Psoas muscle (tissue), 8 donors: ENCODE results near the gene CHD2. TPM values are rescaled to one million over a fixed set of nuclear protein-coding genes. Genes with fewer than 3 reads are reported as not detected.
A peak's percentile ranks its signal among the peaks of the same experiment; 100 is the strongest.

ENCODE experiments used
- ATAC-seq, 4 donors: fragments of 200-7000 bp; cut with Tn5 transposase; one replicate each; pipeline ENCODE4 v1.9.1; 2020; ENCODE audit warnings: moderate library complexity in 3 of 4, mild to moderate bottlenecking in 2 of 4
- DNase-seq, 2 donors: peaks; one replicate each; pipeline ENCODE4 v3.0.0-alpha.2; 2020
- H3K27ac ChIP-seq: fragments of 200-600 bp; one replicate; pipeline ENCODE4 v1.8.0; 2022
- H3K27me3 ChIP-seq, 3 donors: fragments of 200-600 bp in 1 of 3; one replicate each; pipeline versions ENCODE4 v1.6.1 to v1.8.0; 2013 to 2022; ENCODE audit warnings: low read length in 2 of 3, mild to moderate bottlenecking in 2 of 3, moderate library complexity in 1 of 3; ENCODE audit not compliant: insufficient read depth in 3 of 3
- H3K36me3 ChIP-seq, 2 donors: fragments of 200-600 bp in 1 of 2; one replicate each; pipeline versions ENCODE4 v1.6.1 to v1.8.0; 2013 to 2022; ENCODE audit warnings: low read depth in 1 of 2, mild to moderate bottlenecking in 1 of 2, moderate library complexity in 1 of 2; ENCODE audit not compliant: insufficient read depth in 1 of 2
- H3K4me1 ChIP-seq: fragments of 200-600 bp; one replicate; pipeline ENCODE4 v1.8.0; 2022
- H3K4me3 ChIP-seq: fragments of 200-600 bp; one replicate; pipeline ENCODE4 v1.8.0; 2022; ENCODE audit warnings: mild to moderate bottlenecking
- H3K9me3 ChIP-seq: fragments of 200-600 bp; one replicate; pipeline ENCODE4 v1.8.0; 2022
- WGBS, 3 donors: extraction: QIAGEN DNeasy Blood & Tissue Kit; methylation state at CpG; one replicate each; pipeline versions ENCODE4 v1.1.6 to v1.1.7; 2013; 5-methylcytosine and 5-hydroxymethylcytosine counted together
- intact Hi-C, 2 donors: fragments of 100-400 bp; cut with DNase I; formaldehyde crosslinking; loops; one replicate each; pipeline versions ENCODE4 v1.11.0 to v1.14.2; 2022
- polyA plus RNA-seq, 3 donors: library from polyadenylated mRNA; stranded (reverse); fragments of 200-250 nt; gene quantifications; one replicate each; pipeline ENCODE4 v1.2.3, GENCODE V29; 2013
- total RNA-seq, 4 donors: library from RNA; stranded (reverse); fragmentation: NEBNext Ultra II Directional in 2 of 4; extraction: Animal tissue kit (Norgen Biotek cat#: 25700) in 2 of 4; gene quantifications; one replicate each; pipeline versions ENCODE4 v1.2.1 to v1.2.4, GENCODE V29; 2021 to 2023
- TF ChIP-seq, protein P1 (sequence below): fragments of 200-600 bp; IDR thresholded peaks from one replicate; pipeline ENCODE4 v1.8.0; 2022; ENCODE audit warnings: antibody characterized with exemption
- donor health status: healthy with polysubstance abuse.
- donor health status: DM: no; HTN: no; CAD: no; lungs with moderate emphysema.
- donor health status: Bipolar disorder and iron deficiency.
- donor health status: healthy.
- donor health status: DM: yes; HTN: yes; CAD: no.
- donor health status: DM: no; HTN: no; CAD: no.
- donor health status: DM: no; HTN: no; CAD: no.
- donor health status: DM: yes; HTN: yes; CAD: no.

The CHD2 gene
- total and polyA plus RNA-seq, 7 donors, result 11.1 to 53.0 (median 40.9) TPM

DNA sequence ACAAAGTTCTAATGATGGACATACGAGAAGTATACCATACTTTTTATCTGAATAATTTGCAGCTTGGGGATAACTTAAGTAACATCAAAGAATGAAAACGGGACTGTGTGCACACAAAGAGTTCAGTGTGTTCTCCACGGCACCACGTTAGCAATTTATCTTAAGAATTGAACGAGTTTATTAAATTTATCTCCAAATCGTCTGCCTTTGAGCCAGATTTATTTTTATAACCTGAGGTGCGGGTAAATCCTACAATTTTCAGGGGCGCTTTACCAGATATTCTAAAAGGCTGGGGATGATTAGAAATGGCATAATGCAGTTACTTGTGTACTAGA lies 3.5 kb downstream of the CHD2 start:
- H3K4me1 ChIP-seq, result peaks cover 40% of the 10 kb centered on the region
- H3K27me3 ChIP-seq, result no peaks in the 10 kb centered on the region
- ATAC-seq (no peak), DNase-seq (no peak)
- H3K27ac ChIP-seq, result peak overlapping the region; percentile 95
- H3K4me3 ChIP-seq, result peak overlapping the region; percentile 68
- 2 to 3% (median 2%) methylated on average over 8 of the region's 8 CpGs for WGBS, 3 donors
- TF ChIP-seq, protein P1, sequence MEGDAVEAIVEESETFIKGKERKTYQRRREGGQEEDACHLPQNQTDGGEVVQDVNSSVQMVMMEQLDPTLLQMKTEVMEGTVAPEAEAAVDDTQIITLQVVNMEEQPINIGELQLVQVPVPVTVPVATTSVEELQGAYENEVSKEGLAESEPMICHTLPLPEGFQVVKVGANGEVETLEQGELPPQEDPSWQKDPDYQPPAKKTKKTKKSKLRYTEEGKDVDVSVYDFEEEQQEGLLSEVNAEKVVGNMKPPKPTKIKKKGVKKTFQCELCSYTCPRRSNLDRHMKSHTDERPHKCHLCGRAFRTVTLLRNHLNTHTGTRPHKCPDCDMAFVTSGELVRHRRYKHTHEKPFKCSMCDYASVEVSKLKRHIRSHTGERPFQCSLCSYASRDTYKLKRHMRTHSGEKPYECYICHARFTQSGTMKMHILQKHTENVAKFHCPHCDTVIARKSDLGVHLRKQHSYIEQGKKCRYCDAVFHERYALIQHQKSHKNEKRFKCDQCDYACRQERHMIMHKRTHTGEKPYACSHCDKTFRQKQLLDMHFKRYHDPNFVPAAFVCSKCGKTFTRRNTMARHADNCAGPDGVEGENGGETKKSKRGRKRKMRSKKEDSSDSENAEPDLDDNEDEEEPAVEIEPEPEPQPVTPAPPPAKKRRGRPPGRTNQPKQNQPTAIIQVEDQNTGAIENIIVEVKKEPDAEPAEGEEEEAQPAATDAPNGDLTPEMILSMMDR, result no peak
- intact Hi-C loops, result loop anchor here (1.0 to 5.0 kb wide), 2 partner anchors 94 to 96 kb away; no protein-coding TSS in a partner anchor
- peaks cover 0 to 12% of the 10 kb centered on the region in 2 donors for H3K36me3 ChIP-seq
- H3K9me3 ChIP-seq, result no peaks in the 10 kb centered on the region

DNA sequence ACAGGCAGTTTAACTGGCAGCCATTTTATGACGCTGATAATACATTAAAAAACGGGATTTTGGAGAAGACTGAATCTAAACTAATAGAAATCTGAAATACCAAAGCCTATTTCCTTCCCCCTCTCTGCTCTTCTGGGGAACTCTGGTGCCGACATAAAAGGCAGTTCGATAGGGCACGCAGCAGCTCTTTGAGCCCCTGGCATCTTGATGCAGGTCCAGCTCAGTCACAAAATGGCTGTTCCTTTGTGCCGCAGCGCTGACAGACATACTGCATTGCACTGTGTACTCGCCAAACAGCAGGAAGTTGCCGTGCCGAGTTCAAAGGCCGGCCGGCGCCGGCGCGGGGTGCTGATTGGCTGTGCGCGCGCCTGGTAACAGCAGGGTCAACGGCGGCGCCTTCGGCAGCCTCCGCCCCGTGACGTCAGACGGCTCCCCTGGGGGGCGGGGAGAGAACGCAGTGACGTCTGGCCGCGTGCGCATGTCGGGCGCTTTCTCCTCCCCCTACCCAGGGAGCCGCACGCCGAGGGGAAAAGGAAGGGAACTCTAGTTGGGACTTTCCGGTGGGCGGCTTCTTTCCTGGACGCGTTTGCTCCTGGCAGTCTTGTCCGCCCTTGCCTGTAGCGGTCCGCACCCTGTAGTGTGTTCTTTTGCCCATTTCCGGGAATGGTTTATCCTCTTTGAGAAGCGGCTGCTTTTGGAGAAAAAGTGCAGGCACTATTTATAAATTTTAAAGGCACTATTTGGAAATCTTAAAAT lies 4.0 kb downstream of the CHD2 start:
- WGBS, 3 donors, result 0% methylated on average over 37 to 47 of the region's 47 CpGs
- Histone ChIP-seq H3K4me3 (peak overlapping the region; percentile 68), H3K9me3 (no peaks in the 10 kb centered on the region), H3K27ac (peak overlapping the region; percentile 95), H3K36me3 (peaks cover 0 to 9% of the 10 kb centered on the region in 2 donors), H3K4me1 (peaks cover 40% of the 10 kb centered on the region), H3K27me3 (no peaks in the 10 kb centered on the region)
- TF ChIP-seq, protein P1, result no peak
- DNase-seq, result peak; percentile 99 to 100
- peak; percentile 86 to 95 (median 90) for ATAC-seq
- intact Hi-C loops, result loop anchor here (1.0 to 5.0 kb wide), 2 partner anchors 95 to 97 kb away; no protein-coding TSS in a partner anchor

DNA sequence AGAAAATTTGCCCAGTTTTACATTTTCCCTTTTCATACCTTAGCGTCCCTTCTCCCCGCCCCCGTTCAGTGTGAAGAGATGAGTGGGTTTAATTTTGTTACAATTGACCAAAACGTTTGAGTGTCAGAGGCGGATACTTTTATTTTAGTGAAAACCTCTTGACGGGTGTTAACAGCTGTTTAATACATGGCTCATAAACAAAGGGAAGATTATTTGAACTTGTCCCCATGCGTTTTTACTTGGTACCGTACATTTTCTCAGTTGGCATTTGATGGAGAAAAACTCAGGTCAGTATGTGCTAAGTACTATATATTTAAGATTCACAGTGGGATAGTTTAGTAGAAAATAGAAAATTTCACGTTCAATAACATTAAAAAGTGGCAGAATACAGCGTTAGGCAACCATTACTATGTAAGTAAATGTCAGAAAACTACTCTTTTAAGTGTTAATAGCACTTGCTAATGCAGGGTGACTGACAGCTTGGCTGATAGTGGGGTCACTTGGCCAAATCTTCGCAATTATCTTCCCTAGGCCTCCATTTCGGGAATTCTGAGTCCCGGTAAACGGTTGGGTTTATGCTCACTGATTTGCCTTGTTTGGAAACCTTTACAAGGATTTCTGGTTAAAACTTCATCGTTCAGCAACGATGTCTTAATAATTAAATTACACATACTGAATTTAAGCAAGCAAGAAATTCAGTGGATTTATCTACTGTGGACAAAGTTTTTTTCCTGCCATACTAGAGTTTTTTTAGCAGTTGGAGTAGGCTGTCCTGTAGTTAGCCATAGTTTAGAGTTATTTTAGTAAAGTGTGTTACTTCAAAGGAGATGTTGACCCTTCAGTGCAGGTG lies 4.8 kb downstream of the CHD2 start:
- peaks cover 46% of the 10 kb centered on the region for H3K4me1 ChIP-seq
- WGBS, 3 donors, result 2% methylated on average over 16 of the region's 16 CpGs
- TF ChIP-seq, protein P1, result no peak
- DNase-seq (no peak), ATAC-seq (peak in 1 of 4 donors; percentile 3)
- peaks cover 0 to 9% of the 10 kb centered on the region in 2 donors for H3K36me3 ChIP-seq
- peak overlapping the region; percentile 68 for H3K4me3 ChIP-seq
- no peaks in the 10 kb centered on the region for H3K27me3 ChIP-seq
- H3K27ac ChIP-seq, result peak overlapping the region; percentile 95
- intact Hi-C loops, result loop anchor here in 1 of 2 donors (5.0 kb wide), 1 partner anchor 98 kb away; no protein-coding TSS in a partner anchor
- no peaks in the 10 kb centered on the region for H3K9me3 ChIP-seq

DNA sequence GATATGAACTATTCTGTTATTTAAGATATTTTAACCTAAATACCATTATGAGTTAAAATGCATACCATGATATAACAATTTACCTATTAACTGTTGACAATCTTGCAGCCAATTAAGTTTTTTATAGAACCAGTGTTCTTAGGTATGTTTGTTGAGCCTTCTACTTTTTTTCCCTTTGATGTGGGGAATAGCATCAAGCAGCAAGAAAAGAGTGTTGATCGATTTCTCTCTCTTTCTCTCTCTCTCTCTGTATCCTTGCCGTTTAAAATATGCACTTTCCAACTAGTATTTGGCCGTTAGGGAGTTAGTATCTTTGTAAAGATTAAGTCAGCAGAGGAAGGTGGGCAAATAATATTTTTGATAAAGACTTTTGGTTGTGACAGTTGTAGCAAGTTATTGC lies 5.9 kb downstream of the CHD2 start:
- TF ChIP-seq, protein P1, result no peak
- peaks cover 0 to 9% of the 10 kb centered on the region in 2 donors for H3K36me3 ChIP-seq
- ATAC-seq, result no peak
- intact Hi-C loops, result no loop called here
- H3K4me3 ChIP-seq, result peak overlapping the region; percentile 68
- H3K9me3 ChIP-seq, result no peaks in the 10 kb centered on the region
- peaks cover 56% of the 10 kb centered on the region for H3K4me1 ChIP-seq
- no peaks in the 10 kb centered on the region for H3K27me3 ChIP-seq
- WGBS, 3 donors, result 5 to 11% (median 8%) methylated on average over 3 of the region's 3 CpGs
- peak overlapping the region; percentile 95 for H3K27ac ChIP-seq
- DNase-seq, result no peak
